Lung (tissue), 12 donors: Measurements from ENCODE around the gene SLC16A6. TPM values are rescaled to one million over a fixed set of nuclear protein-coding genes. Genes with fewer than 3 reads are reported as not detected.

Experiments
- ATAC-seq: fragments of 200-7000 bp; cut with Tn5 transposase; one replicate; pipeline ENCODE4 v1.9.1; 2020; ENCODE audit warnings: moderate number of reproducible peaks; ENCODE audit not compliant: insufficient read depth, low FRiP score
- DNase-seq, 3 donors: peaks; one replicate each; pipeline ENCODE4 v3.0.0-alpha.2; 2013 to 2017
- H3K27ac ChIP-seq, 2 donors: one replicate each; pipeline ENCODE4 v1.5.1; 2013; ENCODE audit warnings: mild to moderate bottlenecking in 2 of 2, moderate library complexity in 2 of 2, control low read depth in 1 of 2, inconsistent platforms in 1 of 2, low read depth in 1 of 2, low read length in 1 of 2
- H3K27me3 ChIP-seq, 3 donors: one replicate each; pipeline ENCODE4 v1.5.1; 2013; ENCODE audit warnings: low read length in 2 of 3; ENCODE audit not compliant: control insufficient read depth in 3 of 3, insufficient read depth in 3 of 3
- H3K36me3 ChIP-seq, 4 donors: one replicate each; pipeline ENCODE4 v1.5.1; 2013; ENCODE audit warnings: low read length in 4 of 4, mild to moderate bottlenecking in 1 of 4, moderate library complexity in 1 of 4; ENCODE audit not compliant: control insufficient read depth in 4 of 4, insufficient read depth in 4 of 4
- H3K4me1 ChIP-seq, 5 donors: one replicate each; pipeline ENCODE4 v1.5.1; 2013; ENCODE audit warnings: low read length in 5 of 5, mild to moderate bottlenecking in 2 of 5, moderate library complexity in 1 of 5; ENCODE audit not compliant: control insufficient read depth in 5 of 5, insufficient read depth in 5 of 5
- H3K4me3 ChIP-seq: one replicate; pipeline ENCODE4 v1.5.1; 2013; ENCODE audit warnings: mild to moderate bottlenecking, control low read depth, moderate library complexity
- H3K9ac ChIP-seq, 2 donors: one replicate each; pipeline ENCODE4 v1.5.1; 2013; ENCODE audit warnings: low read length in 2 of 2, control low read depth in 1 of 2; ENCODE audit not compliant: insufficient read depth in 1 of 2
- H3K9me3 ChIP-seq, 4 donors: one replicate each; pipeline ENCODE4 v1.5.1; 2013; ENCODE audit warnings: low read length in 3 of 4, mild to moderate bottlenecking in 1 of 4, moderate library complexity in 1 of 4; ENCODE audit not compliant: control insufficient read depth in 4 of 4, insufficient read depth in 3 of 4
- WGBS, 2 donors: extraction: QIAGEN DNeasy Blood & Tissue Kit; methylation state at CpG; one replicate each; pipeline ENCODE4 v1.1.7; 2013; 5-methylcytosine and 5-hydroxymethylcytosine counted together
- polyA plus RNA-seq, 2 donors: library from polyadenylated mRNA; stranded (reverse); fragments of 200-250 nt; gene quantifications; one replicate each; pipeline ENCODE4 v1.2.1, GENCODE V29; 2013
- total RNA-seq, 2 donors: library from RNA; depleted of rRNA in 1 of 2; stranded (reverse); fragments of >200 nt in 1 of 2; gene quantifications; one replicate each; pipeline ENCODE4 v1.2.1, GENCODE V29; 2014 to 2021
- TF ChIP-seq, protein P1 (sequence below): IDR thresholded peaks from 2 replicates; pipeline ENCODE4 v1.5.1; 2012; ENCODE audit warnings: mild to moderate bottlenecking; ENCODE audit errors: control extremely low read depth, extremely low read depth
- donor health status: control.
- donor health status: control.
- donor health status: Bipolar disorder and iron deficiency.
- donor health status: healthy.
- donor health status: DM: yes; HTN: yes; CAD: no.

Gene SLC16A6
- total and polyA plus RNA-seq, 4 donors, result 2.0 to 10.9 (median 4.8) TPM

DNA sequence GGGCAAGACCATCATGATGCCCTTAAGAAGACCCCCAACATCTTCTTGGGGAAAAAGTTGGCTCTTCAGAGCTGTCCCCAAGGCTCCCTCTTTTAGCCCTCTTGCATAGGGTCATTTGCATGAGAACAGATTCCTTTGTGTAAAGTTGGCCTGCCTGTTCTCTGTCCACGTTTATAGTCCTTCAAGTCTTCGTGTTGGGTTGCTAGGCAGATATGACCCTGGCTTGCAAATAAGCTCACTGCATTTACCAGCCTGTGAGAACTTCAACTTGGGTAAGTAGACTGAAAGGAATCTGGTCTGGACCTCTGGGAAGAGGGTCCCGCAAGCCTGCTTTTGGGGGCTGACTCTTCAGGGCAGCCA is 3.2 kb upstream of the SLC16A6 start:
- ATAC-seq, result no peak
- H3K4me1 ChIP-seq, result peaks cover 0 to 22% (median 8%) of the 10 kb centered on the region in 5 donors
- 80 to 90% methylated on average over 3 of the region's 3 CpGs for WGBS, 2 donors
- no peak overlapping the region for H3K9ac ChIP-seq
- peaks cover 0 to 41% (median 40%) of the 10 kb centered on the region in 3 donors for H3K27me3 ChIP-seq
- DNase-seq, result peak in 1 of 3 donors; percentile 6
- TF ChIP-seq, protein P1, sequence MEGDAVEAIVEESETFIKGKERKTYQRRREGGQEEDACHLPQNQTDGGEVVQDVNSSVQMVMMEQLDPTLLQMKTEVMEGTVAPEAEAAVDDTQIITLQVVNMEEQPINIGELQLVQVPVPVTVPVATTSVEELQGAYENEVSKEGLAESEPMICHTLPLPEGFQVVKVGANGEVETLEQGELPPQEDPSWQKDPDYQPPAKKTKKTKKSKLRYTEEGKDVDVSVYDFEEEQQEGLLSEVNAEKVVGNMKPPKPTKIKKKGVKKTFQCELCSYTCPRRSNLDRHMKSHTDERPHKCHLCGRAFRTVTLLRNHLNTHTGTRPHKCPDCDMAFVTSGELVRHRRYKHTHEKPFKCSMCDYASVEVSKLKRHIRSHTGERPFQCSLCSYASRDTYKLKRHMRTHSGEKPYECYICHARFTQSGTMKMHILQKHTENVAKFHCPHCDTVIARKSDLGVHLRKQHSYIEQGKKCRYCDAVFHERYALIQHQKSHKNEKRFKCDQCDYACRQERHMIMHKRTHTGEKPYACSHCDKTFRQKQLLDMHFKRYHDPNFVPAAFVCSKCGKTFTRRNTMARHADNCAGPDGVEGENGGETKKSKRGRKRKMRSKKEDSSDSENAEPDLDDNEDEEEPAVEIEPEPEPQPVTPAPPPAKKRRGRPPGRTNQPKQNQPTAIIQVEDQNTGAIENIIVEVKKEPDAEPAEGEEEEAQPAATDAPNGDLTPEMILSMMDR, result no peak
- no peaks in the 10 kb centered on the region for H3K36me3 ChIP-seq
- no peak overlapping the region for H3K4me3 ChIP-seq
- H3K9me3 ChIP-seq, result no peaks in the 10 kb centered on the region
- H3K27ac ChIP-seq, result no peak overlapping the region

DNA sequence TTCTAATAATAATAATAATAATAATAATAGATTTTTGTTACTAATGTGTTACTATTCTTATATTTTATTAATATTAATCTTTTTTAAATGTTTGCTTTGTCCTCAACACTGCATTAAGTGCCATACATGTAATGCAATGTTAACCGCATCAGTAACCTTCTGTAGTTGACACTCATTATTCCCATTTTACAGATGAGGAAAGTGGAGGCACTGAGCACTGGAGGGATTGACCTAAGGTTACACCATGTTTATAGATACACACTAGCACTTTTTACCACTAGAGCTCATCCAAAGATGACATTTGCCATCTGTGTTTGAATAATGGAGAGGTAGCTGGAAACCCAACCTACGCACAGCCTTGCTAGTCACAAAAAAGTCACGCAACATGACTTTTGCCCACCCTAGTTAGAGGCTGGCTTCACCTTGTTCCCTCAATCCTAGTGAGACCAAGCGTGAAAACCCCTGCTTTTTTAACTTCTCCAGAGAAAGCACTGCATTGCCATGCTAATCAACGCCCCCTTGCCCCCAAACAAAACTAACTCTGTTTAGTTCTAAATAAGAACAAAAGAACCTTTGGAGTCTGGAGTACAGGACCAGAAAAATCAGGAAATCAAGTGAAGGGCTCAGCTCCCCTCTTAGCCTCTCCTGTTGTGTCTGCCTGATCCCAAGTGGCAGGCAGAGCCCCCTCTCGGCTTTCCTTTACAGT is 2.7 kb upstream of the SLC16A6 start:
- H3K9ac ChIP-seq, result no peak overlapping the region
- H3K27me3 ChIP-seq, result peaks cover 0 to 46% (median 40%) of the 10 kb centered on the region in 3 donors
- no peak for ATAC-seq
- no peaks in the 10 kb centered on the region for H3K36me3 ChIP-seq
- no peak for DNase-seq
- TF ChIP-seq, protein P1, result no peak
- no peak overlapping the region for H3K4me3 ChIP-seq
- no peaks in the 10 kb centered on the region for H3K9me3 ChIP-seq
- whole genome bisulfite sequencing, 2 donors, result 98% methylated on average over 6 of the region's 6 CpGs
- no peak overlapping the region for H3K27ac ChIP-seq
- H3K4me1 ChIP-seq, result peaks cover 0 to 22% (median 8%) of the 10 kb centered on the region in 5 donors

DNA sequence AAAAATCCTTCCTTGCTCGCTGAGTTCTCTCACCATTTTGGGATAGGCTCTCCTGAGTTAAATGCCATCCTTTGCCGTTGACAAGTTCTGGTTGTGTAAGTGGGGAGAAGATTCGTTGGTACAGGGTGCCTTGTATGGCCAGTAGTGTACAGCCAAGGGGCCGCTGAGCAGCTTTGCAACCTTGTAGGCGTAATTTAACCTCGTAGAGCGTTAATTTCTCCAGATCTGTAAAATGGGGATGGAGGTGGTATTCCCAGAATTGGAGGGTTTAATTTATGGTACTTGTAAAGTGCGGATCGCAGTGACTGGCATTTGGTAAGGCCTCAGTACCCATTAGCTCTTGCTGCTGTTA is 1.7 kb upstream of the SLC16A6 start:
- H3K9ac ChIP-seq, result no peak overlapping the region
- H3K9me3 ChIP-seq, result no peaks in the 10 kb centered on the region
- peaks cover 0 to 22% (median 8%) of the 10 kb centered on the region in 5 donors for H3K4me1 ChIP-seq
- no peaks in the 10 kb centered on the region for H3K36me3 ChIP-seq
- 50 to 53% methylated on average over 9 of the region's 9 CpGs for WGBS, 2 donors
- TF ChIP-seq, protein P1, result no peak
- peaks cover 0 to 49% (median 40%) of the 10 kb centered on the region in 3 donors for H3K27me3 ChIP-seq
- DNase-seq, result no peak
- peak overlapping the region in 1 of 2 donors; percentile 79 for H3K27ac ChIP-seq
- no peak for ATAC-seq
- no peak overlapping the region for H3K4me3 ChIP-seq
